Dedifferentiated amniotic fluid mesenchymal stem cell (primary cell): ENCODE results near the gene MYF5.

Source experiments
- DNase-seq: peaks from one replicate; pipeline ENCODE4 v3.0.0-alpha.2; 2016; ENCODE audit errors: extremely low spot score

MYF5 gene

GRCh38 chr12:80766210-80766609, 49.5 kb downstream of the MYF5 start:
- DNase-seq: no peak

- DNase-seq: no peak
These were observed 50.2 kb downstream of the MYF5 start for GRCh38 chr12:80766897-80767296.
